Mucosa of gallbladder (tissue), 1 donor: Measurements from ENCODE around the gene FAM13B. TPM values are rescaled to one million over a fixed set of nuclear protein-coding genes. Genes with fewer than 3 reads are reported as not detected.
"Not testable (repeated sequence)": the region's sequence is repeated elsewhere in the genome, so short reads cannot be mapped to it uniquely, and the experiment has no call there.

Source experiments
- DNase-seq: peaks from one replicate; pipeline ENCODE4 v3.0.0-alpha.2; 2020; ENCODE audit warnings: low spot score
- total RNA-seq: library from RNA; stranded (reverse); gene quantifications from one replicate; pipeline ENCODE4 v1.2.1, GENCODE V29; 2021
- donor health status: DM: no; HTN: no; CAD: no.

FAM13B gene
- 35.7 TPM for total RNA-seq

DNA sequence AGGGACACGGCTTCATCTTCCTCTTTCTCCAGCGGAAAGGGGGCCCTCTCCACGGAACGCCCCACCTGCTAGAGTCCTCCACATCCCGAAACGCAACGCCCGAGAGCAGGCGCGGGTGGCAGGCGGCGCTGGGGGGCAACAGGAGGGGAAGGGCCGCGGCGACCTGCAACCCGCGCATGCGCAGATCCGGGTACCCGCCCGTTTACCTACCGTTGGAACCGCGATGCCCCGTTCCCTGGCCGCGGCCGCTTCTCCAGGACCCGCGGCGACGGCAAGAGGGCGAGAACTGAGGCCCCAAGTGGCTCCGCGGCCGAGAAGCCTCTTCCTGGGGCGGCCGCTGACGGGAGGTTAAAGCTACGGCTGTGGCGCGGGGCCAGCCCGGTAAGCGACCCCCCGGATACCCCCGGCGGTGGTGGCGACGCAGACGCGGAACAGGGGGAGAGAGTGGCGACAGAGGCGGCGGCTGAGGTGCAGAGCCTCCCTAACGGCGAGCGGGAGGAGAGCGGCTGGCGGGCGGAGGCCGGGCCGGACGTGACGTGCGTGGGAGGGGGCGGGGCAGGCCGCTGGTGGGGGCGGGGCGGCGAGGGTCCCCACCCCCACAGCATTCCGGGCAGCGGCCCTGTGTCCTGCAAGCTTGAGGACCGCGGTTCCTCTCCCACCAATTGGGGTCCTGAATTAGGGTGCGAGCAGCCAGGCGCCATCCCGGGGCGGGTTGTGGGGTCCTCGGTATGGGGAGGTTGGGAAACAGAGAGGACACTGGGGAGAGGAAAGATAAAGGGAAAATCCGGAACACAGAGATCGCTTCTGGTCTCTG lies at the start of gene FAM13B:
Gene FAM13B, minus strand, starts transcription at position 508 of the 814 bp plus-strand sequence. CDS start 13,968 bp downstream, outside the sequence.
- peak; percentile 70 for DNase-seq

GRCh38 chr5:138082033-138082432 lies 49.2 kb upstream of the FAM13B start:
- no peak for DNase-seq

- no peak for DNase-seq
Measured at GRCh38 chr5:138078006-138078643, 45.2 kb upstream of the FAM13B start.

DNA sequence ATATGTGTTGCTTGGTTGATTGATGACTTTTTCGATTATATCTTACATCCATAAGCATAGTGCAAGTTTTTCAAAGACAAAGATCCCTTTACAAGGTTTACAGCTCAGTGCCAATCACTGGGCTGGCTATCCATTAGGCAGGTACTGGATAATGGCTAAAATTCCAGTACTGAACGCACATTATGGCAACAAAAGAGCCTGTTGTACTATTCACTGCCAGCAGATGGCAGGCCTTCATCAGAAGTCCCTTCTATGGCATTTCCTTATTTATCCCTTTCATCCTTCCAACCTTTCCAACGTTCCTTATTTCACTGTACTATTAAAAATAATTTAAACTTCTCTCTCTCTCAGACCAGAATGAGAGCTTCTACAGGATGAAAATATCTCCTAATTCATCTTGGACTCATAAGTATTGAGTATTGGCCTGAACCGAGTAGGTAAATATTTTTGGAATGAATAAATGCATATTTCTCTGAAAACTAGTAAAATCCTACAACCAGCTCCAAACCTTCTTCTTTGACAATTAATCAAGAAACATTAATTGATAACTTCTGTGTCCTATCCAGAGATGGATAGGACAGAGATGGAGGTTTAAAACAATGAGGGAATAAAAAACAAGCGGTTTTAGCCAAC lies 44.3 kb upstream of the FAM13B start:
- peak; percentile 64 for DNase-seq

DNA sequence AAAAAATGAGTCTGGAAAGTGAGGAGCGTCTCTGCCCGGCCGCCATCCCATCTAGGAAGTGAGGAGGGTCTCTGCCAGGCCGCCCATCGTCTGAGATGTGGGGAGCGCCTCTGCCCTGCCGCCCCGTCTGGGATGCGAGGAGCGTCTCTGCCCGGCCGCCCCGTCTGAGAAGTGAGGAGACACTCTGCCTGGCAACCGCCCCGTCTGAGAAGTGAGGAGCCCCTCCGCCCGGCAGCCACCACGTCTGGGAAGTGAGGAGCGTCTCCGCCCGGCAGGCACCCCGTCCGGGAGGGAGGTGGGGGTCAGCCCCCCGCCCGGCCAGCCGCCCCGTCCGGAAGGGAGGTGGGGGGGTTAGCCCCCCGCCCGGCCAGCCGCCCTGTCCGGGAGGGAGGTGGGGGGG lies 37.1 kb upstream of the FAM13B start:
- not testable (repeated sequence) for DNase-seq

DNA sequence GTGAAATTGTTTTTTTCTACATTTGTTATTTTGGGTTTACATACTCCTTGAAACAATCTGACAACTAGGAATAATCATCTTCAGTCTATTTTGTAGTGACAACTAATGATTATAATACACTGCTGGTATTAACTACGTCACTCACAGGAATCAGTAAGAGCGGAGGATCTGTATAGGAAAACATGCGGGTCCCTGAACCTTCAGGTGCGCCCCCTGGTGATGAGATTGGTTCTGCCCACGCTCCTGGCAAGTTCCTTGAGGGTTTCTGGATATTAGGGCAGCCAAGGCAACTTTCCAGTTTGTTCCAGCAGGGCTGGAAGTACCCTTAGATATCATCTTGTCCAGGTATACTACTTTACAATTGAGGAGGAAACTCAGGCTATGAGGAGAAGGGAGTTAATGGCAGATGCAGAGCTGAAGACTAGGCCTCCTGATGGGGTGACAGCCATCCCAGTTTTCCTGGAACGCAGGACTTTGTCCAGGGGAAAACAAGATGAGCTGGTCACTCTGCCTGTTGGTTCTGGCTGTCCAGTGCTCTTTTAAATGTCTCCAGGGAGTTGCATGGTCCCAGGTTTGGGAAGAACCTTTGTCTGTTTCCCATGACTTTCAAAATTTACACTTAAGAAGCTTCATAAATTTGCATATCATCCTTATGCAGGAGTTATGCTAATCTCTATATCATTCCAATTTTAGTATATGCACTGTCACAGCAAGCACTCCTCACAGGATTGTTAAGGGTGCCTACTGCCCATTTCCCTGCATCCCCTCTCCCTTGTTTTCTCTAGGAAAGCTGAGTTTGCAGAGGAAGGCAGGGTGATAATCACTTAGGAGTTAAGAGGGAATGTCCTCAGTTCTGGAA lies 36.1 kb upstream of the FAM13B start:
- DNase-seq: peak; percentile 75

GRCh38 chr5:138067945-138068344 lies 35.1 kb upstream of the FAM13B start:
- no peak for DNase-seq

- DNase-seq: no peak
Measured at GRCh38 chr5:138065102-138065501, 32.2 kb upstream of the FAM13B start.

GRCh38 chr5:138064526-138064925 lies 31.6 kb upstream of the FAM13B start:
- no peak for DNase-seq

DNA sequence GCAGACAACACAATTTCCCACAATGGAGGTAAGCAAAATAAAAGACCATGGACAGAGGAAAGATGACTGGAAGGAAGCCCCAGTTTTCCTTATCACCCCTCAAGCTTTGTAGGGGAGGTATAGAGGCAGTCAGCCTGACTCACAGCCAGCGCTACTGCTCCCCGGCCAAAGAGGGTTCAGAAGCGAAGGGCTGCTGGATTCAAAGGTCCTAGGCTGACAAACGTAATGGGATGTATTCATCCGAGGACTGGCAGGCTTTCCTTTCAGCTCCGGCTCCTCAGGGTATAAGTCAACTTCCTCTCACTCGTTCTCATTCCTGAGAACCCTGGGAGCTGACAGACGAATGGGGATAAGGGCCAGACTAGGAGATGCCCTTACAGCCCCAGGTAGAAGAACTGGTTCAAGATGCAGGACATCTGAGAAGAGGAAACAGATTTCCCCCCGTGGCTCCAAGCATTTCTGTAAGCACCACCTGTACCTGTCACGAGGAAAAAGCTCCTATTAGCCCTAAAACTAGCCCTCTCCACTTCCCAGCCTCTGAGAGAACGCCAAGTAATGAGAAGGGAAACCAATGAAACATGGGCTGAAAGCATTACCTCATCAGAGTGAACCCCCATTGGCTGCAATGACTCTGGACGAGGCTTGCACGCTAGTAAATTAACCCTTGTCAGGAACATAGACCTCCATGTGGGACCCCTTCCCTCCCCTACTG lies 22.1 kb upstream of the FAM13B start:
- no peak for DNase-seq

DNA sequence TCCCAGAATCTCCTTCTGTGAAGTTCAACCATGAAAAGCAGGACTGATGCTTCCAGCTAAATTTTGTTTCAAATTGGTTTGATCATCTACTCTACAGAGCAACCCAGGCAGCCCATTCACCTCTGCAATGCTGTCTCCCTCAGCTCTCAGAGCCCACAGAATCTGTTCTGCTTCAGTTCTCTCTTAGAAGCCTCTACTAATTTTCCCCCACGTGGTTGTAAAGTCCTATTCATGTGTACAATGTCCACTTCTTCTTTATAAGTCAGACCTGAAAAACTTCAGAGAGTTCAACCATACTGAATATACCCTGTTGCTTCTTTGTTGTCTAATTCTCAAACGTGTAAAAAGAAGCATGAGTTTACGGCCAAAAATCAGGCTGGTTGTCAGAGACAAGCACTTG lies 21.3 kb upstream of the FAM13B start:
- DNase-seq: no peak

GRCh38 chr5:138053554-138053953 lies 20.7 kb upstream of the FAM13B start:
- DNase-seq: no peak

GRCh38 chr5:138052718-138053117 lies 19.8 kb upstream of the FAM13B start:
- not testable (repeated sequence) for DNase-seq

DNA sequence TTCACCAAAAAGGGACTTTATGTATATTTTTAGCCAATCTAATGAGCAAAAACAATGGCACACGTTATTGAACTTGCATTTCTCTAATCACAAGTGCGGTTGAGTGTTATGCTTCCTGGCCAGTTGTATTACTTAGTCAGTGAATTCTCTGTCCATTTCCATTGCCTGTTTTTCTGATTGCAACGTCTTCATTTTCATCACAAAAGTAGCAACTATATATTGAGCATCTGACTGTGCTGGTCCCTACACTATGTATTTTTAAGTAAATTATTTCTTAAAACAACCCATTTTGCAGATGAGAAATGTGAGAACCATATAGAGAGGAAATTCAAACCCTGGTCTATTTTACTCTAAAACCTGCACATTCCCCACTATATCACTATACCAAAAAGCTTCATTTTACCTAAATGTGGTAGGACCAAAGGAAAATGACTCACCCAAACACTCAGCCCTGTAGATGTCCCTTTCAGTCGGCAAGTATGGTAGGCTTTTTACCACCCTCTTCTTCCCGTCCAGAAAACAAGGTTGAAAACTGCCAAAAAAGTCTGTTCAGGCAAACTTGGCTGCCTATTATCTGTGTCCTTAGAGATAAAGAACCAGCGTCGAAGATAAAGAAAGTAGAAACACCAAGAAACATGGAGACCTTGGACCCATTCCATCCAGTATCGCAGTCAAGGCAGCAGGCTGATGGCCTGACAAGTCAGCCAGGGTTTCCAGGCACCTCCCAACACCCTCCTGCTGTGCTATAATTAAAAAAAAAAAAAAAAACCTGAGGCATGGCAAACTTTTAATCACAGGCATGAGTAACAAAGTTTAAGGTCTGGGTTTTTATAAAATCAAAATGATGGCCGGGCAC lies 18.8 kb upstream of the FAM13B start:
- no peak for DNase-seq

DNA sequence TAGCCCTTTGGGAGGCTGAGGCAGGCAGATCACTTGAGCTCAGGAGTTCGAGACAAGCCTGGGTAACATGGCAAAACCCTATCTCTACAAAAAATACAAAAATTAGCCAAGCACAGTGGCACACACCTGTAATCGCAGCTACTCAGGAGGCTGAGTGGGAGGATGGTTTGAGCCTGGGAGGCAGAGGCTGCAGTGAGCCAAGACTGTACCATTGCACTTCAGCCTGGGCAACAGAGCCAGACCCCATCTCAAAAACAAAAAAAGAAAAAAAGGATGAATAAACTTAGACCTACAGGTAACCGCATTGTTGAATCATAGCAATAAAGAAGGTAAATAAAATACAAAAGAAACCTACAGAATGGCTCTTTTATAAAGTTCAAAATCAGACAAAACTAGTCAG lies 12.4 kb upstream of the FAM13B start:
- DNase-seq: not testable (repeated sequence)

DNA sequence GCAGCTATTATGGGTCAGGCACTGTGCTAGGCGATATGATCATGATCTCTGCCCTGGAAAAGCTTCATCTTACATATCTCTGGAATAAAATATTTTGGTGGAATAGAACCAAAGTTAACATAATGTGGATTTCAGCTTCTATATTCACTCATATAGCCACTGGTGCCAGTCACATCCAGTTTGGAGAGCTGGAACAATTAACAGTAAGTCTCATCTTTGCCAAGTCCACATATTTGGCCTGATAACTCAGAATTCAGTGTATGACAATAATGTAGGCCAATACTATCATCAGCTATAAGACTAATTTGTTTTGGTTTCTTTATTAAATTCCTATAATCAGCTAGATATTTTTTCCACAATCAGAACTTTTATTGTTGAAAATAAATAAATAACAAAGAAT lies 5.9 kb upstream of the FAM13B start:
- no peak for DNase-seq

GRCh38 chr5:138037907-138038633 lies 5.2 kb upstream of the FAM13B start:
- DNase-seq: no peak

DNA sequence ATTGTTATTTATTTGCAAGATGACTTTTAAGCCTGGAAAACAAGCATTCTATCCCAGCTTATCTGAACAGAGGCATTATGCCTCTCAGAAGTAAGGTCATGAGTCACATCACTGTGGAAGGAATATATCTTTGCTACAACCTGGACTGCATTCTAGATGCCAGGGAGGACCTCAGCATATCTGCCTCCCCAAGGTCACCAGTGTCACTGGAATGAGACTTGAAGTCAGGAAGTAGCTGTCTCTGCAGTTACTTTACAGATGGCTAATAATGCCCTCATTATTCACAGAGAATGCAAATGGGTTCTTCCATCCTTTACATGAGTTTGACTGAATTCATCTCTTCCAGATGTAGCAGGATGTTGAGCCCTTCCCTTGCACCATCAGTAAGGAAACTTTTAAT lies 4.4 kb upstream of the FAM13B start:
- DNase-seq: no peak
